ENCODE results near the gene MC2R.

MC2R gene

DNA sequence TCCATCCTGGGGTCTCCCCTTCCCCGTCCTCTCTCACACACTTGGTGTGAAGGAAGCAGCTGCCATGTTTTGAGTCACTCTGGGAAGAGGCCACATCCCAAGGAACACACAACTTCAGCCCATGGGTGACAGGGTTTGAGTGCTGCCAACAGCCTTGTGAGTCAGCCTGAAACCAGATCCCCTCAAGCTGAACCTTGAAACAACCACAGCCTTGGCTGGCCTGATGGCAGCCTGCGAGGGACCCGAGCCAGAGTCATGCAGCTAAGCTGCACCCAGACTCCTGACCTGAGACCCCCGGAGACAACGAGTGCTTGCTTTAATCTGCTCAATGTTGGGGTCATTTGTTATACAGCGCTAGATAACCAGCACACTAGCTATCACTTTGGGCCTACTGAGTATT lies 19.3 kb upstream of the MC2R start:
- no peaks in the 10 kb centered on the region for H3K27me3 ChIP-seq (ENCODE audit: insufficient read depth, poor library complexity, severe bottlenecking)
- no peak overlapping the region for H3K27ac ChIP-seq (replicated peaks)
- H3K4me3 ChIP-seq (replicated peaks; ENCODE audit: insufficient read depth, low read length): no peak overlapping the region
- DNase-seq (ENCODE audit: low read depth in 1 of 2, low spot score in 1 of 2): no peak
- TF ChIP-seq, protein P1, sequence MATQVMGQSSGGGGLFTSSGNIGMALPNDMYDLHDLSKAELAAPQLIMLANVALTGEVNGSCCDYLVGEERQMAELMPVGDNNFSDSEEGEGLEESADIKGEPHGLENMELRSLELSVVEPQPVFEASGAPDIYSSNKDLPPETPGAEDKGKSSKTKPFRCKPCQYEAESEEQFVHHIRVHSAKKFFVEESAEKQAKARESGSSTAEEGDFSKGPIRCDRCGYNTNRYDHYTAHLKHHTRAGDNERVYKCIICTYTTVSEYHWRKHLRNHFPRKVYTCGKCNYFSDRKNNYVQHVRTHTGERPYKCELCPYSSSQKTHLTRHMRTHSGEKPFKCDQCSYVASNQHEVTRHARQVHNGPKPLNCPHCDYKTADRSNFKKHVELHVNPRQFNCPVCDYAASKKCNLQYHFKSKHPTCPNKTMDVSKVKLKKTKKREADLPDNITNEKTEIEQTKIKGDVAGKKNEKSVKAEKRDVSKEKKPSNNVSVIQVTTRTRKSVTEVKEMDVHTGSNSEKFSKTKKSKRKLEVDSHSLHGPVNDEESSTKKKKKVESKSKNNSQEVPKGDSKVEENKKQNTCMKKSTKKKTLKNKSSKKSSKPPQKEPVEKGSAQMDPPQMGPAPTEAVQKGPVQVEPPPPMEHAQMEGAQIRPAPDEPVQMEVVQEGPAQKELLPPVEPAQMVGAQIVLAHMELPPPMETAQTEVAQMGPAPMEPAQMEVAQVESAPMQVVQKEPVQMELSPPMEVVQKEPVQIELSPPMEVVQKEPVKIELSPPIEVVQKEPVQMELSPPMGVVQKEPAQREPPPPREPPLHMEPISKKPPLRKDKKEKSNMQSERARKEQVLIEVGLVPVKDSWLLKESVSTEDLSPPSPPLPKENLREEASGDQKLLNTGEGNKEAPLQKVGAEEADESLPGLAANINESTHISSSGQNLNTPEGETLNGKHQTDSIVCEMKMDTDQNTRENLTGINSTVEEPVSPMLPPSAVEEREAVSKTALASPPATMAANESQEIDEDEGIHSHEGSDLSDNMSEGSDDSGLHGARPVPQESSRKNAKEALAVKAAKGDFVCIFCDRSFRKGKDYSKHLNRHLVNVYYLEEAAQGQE (IDR thresholded peaks at IDR 0.05; ENCODE audit: insufficient replicate concordance, low read depth): no peak
- TF ChIP-seq GABPA (IDR thresholded peaks at IDR 0.05; ENCODE audit: low read depth): no peak
- no peak for TF ChIP-seq SPI1 (IDR thresholded peaks at IDR 0.05; ENCODE audit: borderline replicate concordance, low read depth)

DNA sequence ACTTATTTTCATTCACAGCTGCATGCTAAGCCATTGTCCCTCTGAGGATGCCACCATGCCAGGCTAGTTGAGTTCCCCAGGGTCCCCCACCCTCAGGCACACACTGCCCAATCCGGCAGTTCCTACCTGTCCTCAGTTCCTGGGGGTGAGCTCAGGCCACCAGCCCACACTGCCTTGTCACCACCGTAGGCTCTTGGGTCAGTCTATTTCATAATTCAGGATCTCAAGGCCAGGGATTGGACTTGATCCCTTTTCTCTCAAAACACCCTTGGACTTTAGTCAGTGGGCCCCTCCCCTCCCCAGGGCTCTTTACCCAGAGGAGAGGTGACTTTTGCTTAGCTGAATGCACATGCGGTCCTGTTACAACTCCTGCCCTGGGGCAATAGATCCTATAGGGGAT lies 18.7 kb upstream of the MC2R start:
- no peak overlapping the region for H3K4me3 ChIP-seq (replicated peaks; ENCODE audit: insufficient read depth, low read length)
- H3K27me3 ChIP-seq (ENCODE audit: insufficient read depth, poor library complexity, severe bottlenecking): no peaks in the 10 kb centered on the region
- no peak for TF ChIP-seq POLR2AphosphoS5 (IDR thresholded peaks at IDR 0.05; ENCODE audit: low read depth)
- TF ChIP-seq SPI1 (IDR thresholded peaks at IDR 0.05; ENCODE audit: borderline replicate concordance, low read depth): no peak
- TF ChIP-seq GABPA (IDR thresholded peaks at IDR 0.05; ENCODE audit: low read depth): no peak
- TF ChIP-seq, protein P1 (IDR thresholded peaks at IDR 0.05; ENCODE audit: insufficient replicate concordance, low read depth): no peak
- H3K27ac ChIP-seq (replicated peaks): no peak overlapping the region
- no peak for DNase-seq (ENCODE audit: low read depth in 1 of 2, low spot score in 1 of 2)

DNA sequence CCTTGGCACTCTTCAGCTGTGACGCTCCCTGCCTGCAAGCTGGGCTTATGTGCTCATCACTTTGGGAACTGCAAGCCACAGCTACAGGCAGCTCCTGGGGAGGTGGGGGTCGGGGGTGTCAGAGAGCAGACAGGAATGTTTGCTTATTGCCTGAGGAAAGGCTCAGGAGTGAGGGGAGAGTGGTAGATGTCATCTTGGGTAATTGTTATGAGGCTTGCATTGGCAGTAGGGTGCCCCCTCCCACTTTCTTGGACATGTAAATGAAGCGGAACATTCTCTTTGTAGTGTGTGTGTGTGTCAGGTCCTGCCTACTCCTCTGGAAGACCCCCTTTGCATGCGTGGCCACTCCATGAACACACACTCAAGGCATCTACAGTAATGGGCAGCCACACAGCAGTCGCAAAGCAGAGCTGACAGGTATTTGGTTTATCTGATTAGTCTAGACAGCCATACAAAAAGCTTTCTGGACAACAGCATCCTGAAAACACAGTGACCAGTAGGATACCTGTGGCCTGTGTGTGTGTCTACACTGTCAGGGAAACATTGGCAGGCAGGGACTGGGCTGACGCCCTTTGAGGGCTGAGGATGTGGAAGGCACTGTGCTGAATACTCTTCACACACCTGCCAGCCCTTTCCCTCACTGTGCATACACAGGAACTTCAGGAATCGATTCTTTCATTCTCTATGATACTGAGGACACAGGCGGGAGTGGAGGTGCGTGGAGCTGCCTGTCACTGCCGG lies 17.1 kb upstream of the MC2R start:
- Histone ChIP-seq H3K27ac (replicated peaks) (no peak overlapping the region), H3K27me3 (ENCODE audit: insufficient read depth, poor library complexity, severe bottlenecking) (no peaks in the 10 kb centered on the region), H3K4me3 (replicated peaks; ENCODE audit: insufficient read depth, low read length) (no peak overlapping the region)
- no peak for DNase-seq (ENCODE audit: low read depth in 1 of 2, low spot score in 1 of 2)
- TF ChIP-seq SPI1 (IDR thresholded peaks at IDR 0.05; ENCODE audit: borderline replicate concordance, low read depth) (no peak), GABPA (IDR thresholded peaks at IDR 0.05; ENCODE audit: low read depth) (no peak), POLR2AphosphoS5 (IDR thresholded peaks at IDR 0.05; ENCODE audit: low read depth) (no peak)
- TF ChIP-seq, protein P1 (IDR thresholded peaks at IDR 0.05; ENCODE audit: insufficient replicate concordance, low read depth): no peak
- TF ChIP-seq, protein P2, sequence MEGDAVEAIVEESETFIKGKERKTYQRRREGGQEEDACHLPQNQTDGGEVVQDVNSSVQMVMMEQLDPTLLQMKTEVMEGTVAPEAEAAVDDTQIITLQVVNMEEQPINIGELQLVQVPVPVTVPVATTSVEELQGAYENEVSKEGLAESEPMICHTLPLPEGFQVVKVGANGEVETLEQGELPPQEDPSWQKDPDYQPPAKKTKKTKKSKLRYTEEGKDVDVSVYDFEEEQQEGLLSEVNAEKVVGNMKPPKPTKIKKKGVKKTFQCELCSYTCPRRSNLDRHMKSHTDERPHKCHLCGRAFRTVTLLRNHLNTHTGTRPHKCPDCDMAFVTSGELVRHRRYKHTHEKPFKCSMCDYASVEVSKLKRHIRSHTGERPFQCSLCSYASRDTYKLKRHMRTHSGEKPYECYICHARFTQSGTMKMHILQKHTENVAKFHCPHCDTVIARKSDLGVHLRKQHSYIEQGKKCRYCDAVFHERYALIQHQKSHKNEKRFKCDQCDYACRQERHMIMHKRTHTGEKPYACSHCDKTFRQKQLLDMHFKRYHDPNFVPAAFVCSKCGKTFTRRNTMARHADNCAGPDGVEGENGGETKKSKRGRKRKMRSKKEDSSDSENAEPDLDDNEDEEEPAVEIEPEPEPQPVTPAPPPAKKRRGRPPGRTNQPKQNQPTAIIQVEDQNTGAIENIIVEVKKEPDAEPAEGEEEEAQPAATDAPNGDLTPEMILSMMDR (IDR thresholded peaks at IDR 0.05; ENCODE audit: insufficient read depth, low read length): no peak

DNA sequence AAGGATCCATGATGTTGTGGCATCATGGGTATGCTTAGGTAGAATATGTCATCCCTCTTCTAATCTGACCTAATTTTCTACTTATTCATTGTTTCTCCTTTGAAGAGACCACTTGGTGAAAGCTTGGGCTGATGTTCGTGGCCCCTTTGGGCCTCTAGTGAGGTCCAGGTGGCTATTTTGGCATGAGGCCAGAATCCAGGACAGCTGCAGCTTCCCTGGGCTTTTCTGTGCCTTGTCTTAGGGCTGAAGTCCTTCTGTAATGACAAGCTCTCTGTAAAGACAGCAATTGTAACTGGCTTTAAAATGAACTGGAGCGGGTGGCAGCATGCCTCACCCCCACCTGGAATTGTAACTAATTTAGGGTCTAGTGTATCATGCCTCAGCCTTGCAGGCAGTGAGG lies 15.6 kb upstream of the MC2R start:
- Histone ChIP-seq H3K27ac (replicated peaks) (no peak overlapping the region), H3K4me3 (replicated peaks; ENCODE audit: insufficient read depth, low read length) (no peak overlapping the region), H3K27me3 (ENCODE audit: insufficient read depth, poor library complexity, severe bottlenecking) (no peaks in the 10 kb centered on the region)
- TF ChIP-seq, protein P2 (IDR thresholded peaks at IDR 0.05; ENCODE audit: insufficient read depth, low read length): no peak
- TF ChIP-seq SPI1 (IDR thresholded peaks at IDR 0.05; ENCODE audit: borderline replicate concordance, low read depth) (no peak), POLR2AphosphoS5 (IDR thresholded peaks at IDR 0.05; ENCODE audit: low read depth) (no peak), GABPA (IDR thresholded peaks at IDR 0.05; ENCODE audit: low read depth) (no peak)
- TF ChIP-seq, protein P1 (IDR thresholded peaks at IDR 0.05; ENCODE audit: insufficient replicate concordance, low read depth): no peak
- DNase-seq (ENCODE audit: low read depth in 1 of 2, low spot score in 1 of 2): no peak

Data from HL-60 (cell line).